Peyer's patch (tissue), 4 donors: Measurements from ENCODE around the gene DEPP1. TPM values are rescaled to one million over a fixed set of nuclear protein-coding genes. Genes with fewer than 3 reads are reported as not detected.

Experiments
- DNase-seq, 3 donors: peaks; one replicate each; pipeline ENCODE4 v3.0.0-alpha.2; 2017 to 2019
- H3K27ac ChIP-seq, 4 donors: fragments of 200-600 bp; sonication (generic); one replicate each; pipeline ENCODE4 v1.5.1; 2016 to 2019
- H3K27me3 ChIP-seq, 2 donors: fragments of 200-600 bp; sonication (generic); one replicate each; pipeline ENCODE4 v1.5.1; 2019
- H3K36me3 ChIP-seq, 3 donors: fragments of 200-600 bp; sonication (generic); one replicate each; pipeline ENCODE4 v1.5.1; 2016 to 2019
- H3K4me1 ChIP-seq, 4 donors: fragments of 200-600 bp; sonication (generic); one replicate each; pipeline ENCODE4 v1.5.1; 2016 to 2019
- H3K4me3 ChIP-seq, 4 donors: fragments of 200-600 bp; sonication (generic); 1 replicate in 3 of 4; 2 replicates in 1 of 4; pipeline ENCODE4 v1.5.1; 2016 to 2019; ENCODE audit warnings: mild to moderate bottlenecking in 1 of 4
- H3K9me3 ChIP-seq, 4 donors: fragments of 200-600 bp; sonication (generic); one replicate each; pipeline ENCODE4 v1.5.1; 2016 to 2019; ENCODE audit warnings: mild to moderate bottlenecking in 1 of 4
- POLR2A ChIP-seq, 2 donors: fragments of 450-650 bp; IDR thresholded peaks; one replicate each; pipeline ENCODE4 v1.5.1; 2017; ENCODE audit warnings: antibody characterized with exemption in 2 of 2, mild to moderate bottlenecking in 2 of 2, moderate library complexity in 2 of 2
- total RNA-seq, 4 donors: library from RNA; depleted of rRNA; stranded (reverse); fragments of >200 nt; gene quantifications; one replicate each; pipeline ENCODE4 v1.1.0, GENCODE V29; 2016
- TF ChIP-seq, protein P1 (sequence below), 6 experiments: fragments of 450-650 bp in 4 of 6; fragments of 200-600 bp in 2 of 6; sonication (generic) in 1 of 6; IDR thresholded peaks; one replicate each; pipeline ENCODE4 v1.5.1; 2017 to 2019; ENCODE audit warnings: antibody characterized with exemption in 6 of 6, mild to moderate bottlenecking in 3 of 6, moderate library complexity in 1 of 6

DEPP1 gene
- total RNA-seq, 4 donors from 2014 or later = 3.9 to 96.0 (median 49.8) TPM

DNA sequence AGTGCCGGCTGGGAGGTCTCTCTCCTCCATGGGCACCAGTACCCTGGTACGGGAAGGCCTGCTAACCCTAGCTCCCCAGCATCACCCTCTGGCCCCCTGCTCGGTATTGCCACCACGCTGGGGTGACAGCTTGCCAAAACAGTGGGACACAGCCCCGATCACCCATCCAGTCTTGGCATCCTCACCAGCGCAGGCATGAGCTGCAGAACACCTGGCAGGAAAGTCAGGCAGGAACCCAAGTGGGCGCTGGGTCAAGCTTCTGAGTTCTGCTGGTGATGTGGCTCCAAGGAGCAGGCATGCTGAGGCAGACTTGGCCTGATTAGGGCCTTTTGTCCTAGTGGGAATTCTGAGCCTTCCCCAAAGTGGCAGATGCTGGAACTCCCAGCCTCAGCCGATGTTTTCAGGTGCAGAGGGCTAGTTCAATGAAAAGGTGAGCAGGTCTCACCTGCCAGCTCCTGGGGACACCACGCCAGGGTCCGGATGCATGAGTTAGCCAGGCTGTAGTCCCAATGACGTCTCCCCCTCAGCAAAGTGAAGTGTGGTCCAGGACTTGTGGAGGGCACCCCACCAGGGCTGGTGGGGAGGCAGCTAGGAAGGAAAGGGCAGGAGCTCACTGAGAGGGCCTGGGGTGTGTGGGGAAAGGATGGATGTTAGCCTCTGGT is 13.6 kb upstream of the DEPP1 start:
- no peaks in the 10 kb centered on the region for H3K9me3 ChIP-seq
- peaks cover 0 to 34% (median 0%) of the 10 kb centered on the region in 3 donors for H3K36me3 ChIP-seq
- H3K4me3 ChIP-seq = no peak overlapping the region
- peaks cover 0 to 20% (median 1%) of the 10 kb centered on the region in 4 donors for H3K4me1 ChIP-seq
- no peak for TF ChIP-seq POLR2A (IDR thresholded peaks at IDR 0.05)
- TF ChIP-seq, protein P1, sequence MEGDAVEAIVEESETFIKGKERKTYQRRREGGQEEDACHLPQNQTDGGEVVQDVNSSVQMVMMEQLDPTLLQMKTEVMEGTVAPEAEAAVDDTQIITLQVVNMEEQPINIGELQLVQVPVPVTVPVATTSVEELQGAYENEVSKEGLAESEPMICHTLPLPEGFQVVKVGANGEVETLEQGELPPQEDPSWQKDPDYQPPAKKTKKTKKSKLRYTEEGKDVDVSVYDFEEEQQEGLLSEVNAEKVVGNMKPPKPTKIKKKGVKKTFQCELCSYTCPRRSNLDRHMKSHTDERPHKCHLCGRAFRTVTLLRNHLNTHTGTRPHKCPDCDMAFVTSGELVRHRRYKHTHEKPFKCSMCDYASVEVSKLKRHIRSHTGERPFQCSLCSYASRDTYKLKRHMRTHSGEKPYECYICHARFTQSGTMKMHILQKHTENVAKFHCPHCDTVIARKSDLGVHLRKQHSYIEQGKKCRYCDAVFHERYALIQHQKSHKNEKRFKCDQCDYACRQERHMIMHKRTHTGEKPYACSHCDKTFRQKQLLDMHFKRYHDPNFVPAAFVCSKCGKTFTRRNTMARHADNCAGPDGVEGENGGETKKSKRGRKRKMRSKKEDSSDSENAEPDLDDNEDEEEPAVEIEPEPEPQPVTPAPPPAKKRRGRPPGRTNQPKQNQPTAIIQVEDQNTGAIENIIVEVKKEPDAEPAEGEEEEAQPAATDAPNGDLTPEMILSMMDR (IDR thresholded peaks at IDR 0.05) = no peak
- no peak overlapping the region for H3K27ac ChIP-seq
- DNase-seq = no peak
- no peaks in the 10 kb centered on the region for H3K27me3 ChIP-seq

DNA sequence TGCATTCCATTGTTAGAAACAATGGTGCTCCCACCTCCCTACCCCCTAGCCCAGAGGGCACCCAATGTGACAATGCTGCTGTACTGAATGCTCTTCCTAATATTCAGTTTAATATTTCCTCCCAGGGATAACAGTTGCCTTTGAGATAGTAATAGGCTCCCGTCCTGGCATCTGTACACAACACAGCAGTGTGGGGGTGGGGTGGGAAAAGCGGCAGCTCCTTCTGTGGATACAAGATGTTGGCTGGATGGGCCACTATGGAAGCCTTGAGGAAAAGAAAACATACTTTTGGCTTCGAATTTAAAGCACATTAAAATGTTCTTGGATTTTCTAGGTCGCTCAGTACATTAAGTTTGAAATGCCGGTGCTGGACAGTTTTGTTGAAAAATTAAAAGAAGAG is 13.0 kb upstream of the DEPP1 start:
- no peak overlapping the region for H3K27ac ChIP-seq
- no peak for DNase-seq
- peaks cover 0 to 14% (median 1%) of the 10 kb centered on the region in 4 donors for H3K4me1 ChIP-seq

DNA sequence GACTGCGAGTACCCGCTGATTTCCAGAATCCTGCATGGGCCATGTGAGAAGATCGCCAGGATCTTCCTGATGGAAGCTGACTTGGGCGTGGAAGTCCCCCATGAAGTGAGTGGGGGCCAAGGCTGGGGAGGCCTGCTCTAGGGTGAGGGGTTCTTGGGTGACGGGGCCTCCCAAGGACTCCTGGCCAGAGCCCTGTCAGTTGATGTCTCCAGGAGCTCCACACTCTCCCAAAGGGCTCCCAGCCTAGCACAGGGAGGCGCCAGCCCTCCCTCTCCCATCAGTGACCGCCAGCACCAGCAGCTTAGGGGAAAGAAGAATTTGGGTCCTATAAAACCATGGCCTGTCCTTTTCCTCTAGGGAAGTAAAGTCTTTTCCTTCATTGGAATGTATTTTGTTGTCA is 12.4 kb upstream of the DEPP1 start:
- no peak overlapping the region for H3K27ac ChIP-seq
- TF ChIP-seq, protein P1 (IDR thresholded peaks at IDR 0.05) = no peak
- H3K4me3 ChIP-seq = no peak overlapping the region
- peaks cover 0 to 9% (median 1%) of the 10 kb centered on the region in 4 donors for H3K4me1 ChIP-seq
- H3K36me3 ChIP-seq = peaks cover 0 to 38% (median 0%) of the 10 kb centered on the region in 3 donors
- no peaks in the 10 kb centered on the region for H3K27me3 ChIP-seq
- DNase-seq = no peak
- H3K9me3 ChIP-seq = no peaks in the 10 kb centered on the region

More for the DNA sequence above, 13.0 kb upstream of the DEPP1 start:
- TF ChIP-seq, protein P1 (IDR thresholded peaks at IDR 0.05) = no peak
- TF ChIP-seq POLR2A (IDR thresholded peaks at IDR 0.05) = no peak
- peaks cover 0 to 38% (median 0%) of the 10 kb centered on the region in 3 donors for H3K36me3 ChIP-seq
- no peaks in the 10 kb centered on the region for H3K9me3 ChIP-seq
- H3K4me3 ChIP-seq = no peak overlapping the region
- no peaks in the 10 kb centered on the region for H3K27me3 ChIP-seq

DNA sequence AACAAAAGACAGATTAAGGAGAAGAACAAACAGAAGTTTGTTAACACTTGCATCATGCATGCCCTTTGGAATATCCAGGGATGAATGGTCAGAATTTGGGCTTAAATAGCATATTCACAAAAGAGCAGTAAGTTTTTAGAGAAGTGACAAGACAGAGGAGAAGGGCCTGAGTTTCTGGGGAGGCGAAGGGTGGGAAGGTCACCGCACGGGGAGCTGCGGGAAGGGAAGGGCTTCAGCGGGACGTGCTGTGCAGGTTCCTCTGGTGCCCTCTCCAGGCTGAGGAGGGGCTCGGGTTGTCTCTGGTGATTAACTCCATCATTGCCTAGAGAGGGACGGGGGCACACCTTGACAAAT is 11.7 kb upstream of the DEPP1 start:
- no peaks in the 10 kb centered on the region for H3K9me3 ChIP-seq
- H3K36me3 ChIP-seq = peaks cover 0 to 39% (median 0%) of the 10 kb centered on the region in 3 donors
- peaks cover 0 to 5% (median 1%) of the 10 kb centered on the region in 4 donors for H3K4me1 ChIP-seq
- H3K27me3 ChIP-seq = no peaks in the 10 kb centered on the region
- no peak for DNase-seq
- no peak overlapping the region for H3K27ac ChIP-seq
- H3K4me3 ChIP-seq = no peak overlapping the region
- TF ChIP-seq, protein P1 (IDR thresholded peaks at IDR 0.05) = no peak
- TF ChIP-seq POLR2A (IDR thresholded peaks at IDR 0.05) = no peak

DNA sequence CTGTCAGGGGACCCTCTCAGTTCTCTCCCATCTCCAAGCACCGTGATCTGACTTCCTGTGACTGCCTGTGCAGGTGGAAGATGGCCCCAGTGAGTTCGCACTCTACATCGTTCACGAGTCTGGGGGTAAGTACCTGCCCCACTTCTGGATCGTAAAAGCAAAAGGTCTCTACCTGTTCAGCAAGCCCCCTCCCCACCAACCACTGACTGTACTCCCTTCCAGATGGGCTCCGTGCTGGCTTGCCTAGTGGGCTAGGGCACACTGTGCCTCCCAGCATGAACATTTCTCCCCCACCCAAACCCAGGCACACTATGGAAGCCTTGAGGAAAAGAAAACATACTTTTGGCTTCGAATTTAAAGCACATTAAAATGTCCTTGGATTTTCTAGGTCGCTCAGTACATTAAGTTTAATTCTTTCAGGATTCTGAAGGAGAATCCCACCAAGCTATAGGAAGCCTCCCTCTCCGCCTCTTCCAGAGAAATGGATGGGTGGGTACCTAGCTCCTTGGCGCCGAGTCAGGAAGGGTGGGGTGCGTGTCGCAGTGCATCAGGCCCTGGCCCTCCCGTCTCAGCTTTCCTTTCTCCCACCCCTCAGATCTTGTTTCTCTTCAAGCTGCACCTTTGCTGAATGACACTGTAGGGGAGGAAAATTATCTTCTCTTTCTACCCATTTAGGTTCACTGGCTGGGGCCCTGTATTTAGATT is 11.1 kb upstream of the DEPP1 start:
- H3K27ac ChIP-seq = no peak overlapping the region
- peaks cover 0 to 44% (median 0%) of the 10 kb centered on the region in 3 donors for H3K36me3 ChIP-seq
- TF ChIP-seq POLR2A (IDR thresholded peaks at IDR 0.05) = no peak
- TF ChIP-seq, protein P1 (IDR thresholded peaks at IDR 0.05) = no peak
- DNase-seq = no peak
- H3K27me3 ChIP-seq = no peaks in the 10 kb centered on the region
- no peak overlapping the region for H3K4me3 ChIP-seq
- H3K9me3 ChIP-seq = no peaks in the 10 kb centered on the region
- peaks cover 0 to under 1% (median 0%) of the 10 kb centered on the region in 4 donors for H3K4me1 ChIP-seq
